NCI-H1092 treated with DMSO at 0.1 percent for 48 hours (cell line): Measurements from ENCODE around the gene CR1.
"Not testable (repeated sequence)": the region's sequence is repeated elsewhere in the genome, so short reads cannot be mapped to it uniquely, and the experiment has no call there.

Source experiments
- DNase-seq: peaks from one replicate; lab custom pipeline; 2025; lab: John Stamatoyannopoulos, UW

CR1 gene

GRCh38 chr1:207673399-207673798 is 177.4 kb downstream of the CR1 start:
- no peak for DNase-seq

GRCh38 chr1:207676153-207676552 is 180.2 kb downstream of the CR1 start:
- DNase-seq = no peak

- not testable (repeated sequence) for DNase-seq
These were observed 184.8 kb downstream of the CR1 start for GRCh38 chr1:207680590-207681388.

GRCh38 chr1:207682872-207683434 is 187.0 kb downstream of the CR1 start:
- DNase-seq = not testable (repeated sequence)

DNA sequence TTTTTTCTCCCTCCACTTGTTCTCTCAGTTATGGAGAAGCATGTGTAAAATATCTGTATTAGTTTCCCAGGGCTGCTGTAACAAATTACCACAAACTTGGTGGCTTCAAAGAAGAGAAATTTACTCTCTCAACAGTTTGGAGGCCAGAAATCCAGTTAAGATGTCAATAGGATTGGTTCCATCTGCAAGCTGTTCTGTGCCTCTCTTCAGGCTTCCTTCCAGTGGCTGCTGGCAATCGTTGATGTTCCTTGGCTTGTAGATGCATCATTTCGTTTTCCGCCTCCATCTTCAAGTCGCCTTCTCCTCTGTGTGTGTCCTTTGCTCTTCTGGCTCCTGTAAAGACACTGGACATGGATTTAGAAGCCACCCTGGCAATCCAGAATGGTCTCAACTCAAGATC is 194.6 kb downstream of the CR1 start:
- DNase-seq = not testable (repeated sequence)

- DNase-seq = no peak
These were observed 195.1 kb downstream of the CR1 start for GRCh38 chr1:207691010-207691409.
